Chondrocyte (in vitro differentiated cells): Measurements from ENCODE around the gene ENO2. TPM values are rescaled to one million over a fixed set of nuclear protein-coding genes. Genes with fewer than 3 reads are reported as not detected.
"Not testable (repeated sequence)": the region's sequence is repeated elsewhere in the genome, so short reads cannot be mapped to it uniquely, and the experiment has no call there.

Experiments used
- DNase-seq: peaks from one replicate; pipeline ENCODE4 v3.0.0; 2021; ENCODE audit warnings: mixed read lengths, low spot score
- H3K27ac Mint-ChIP-seq: one replicate; pipeline ENCODE4 v1.8.0; 2021; ENCODE audit warnings: mild to moderate bottlenecking, moderate library complexity, mixed read lengths; ENCODE audit not compliant: unreplicated experiment
- H3K27me3 Mint-ChIP-seq: 2 replicates; pipeline ENCODE4 v1.8.0; 2021; ENCODE audit warnings: low read depth, mixed read lengths
- H3K36me3 Mint-ChIP-seq: 2 replicates; pipeline ENCODE4 v1.8.0; 2021; ENCODE audit warnings: low read depth, mixed read lengths
- H3K4me1 Mint-ChIP-seq: 2 replicates; pipeline ENCODE4 v1.8.0; 2021; ENCODE audit warnings: low read depth, mild to moderate bottlenecking, mixed read lengths
- H3K4me3 Mint-ChIP-seq: one replicate; pipeline ENCODE4 v1.8.0; 2021; ENCODE audit warnings: mild to moderate bottlenecking, moderate library complexity, mixed read lengths; ENCODE audit not compliant: unreplicated experiment
- H3K9me3 Mint-ChIP-seq: 2 replicates; pipeline ENCODE4 v1.8.0; 2021; ENCODE audit warnings: low read depth, mixed read lengths
- total RNA-seq: library from RNA; stranded (reverse); gene quantifications from 3 replicates; pipeline ENCODE4 v1.2.1, GENCODE V29; 2021
- TF ChIP-seq, protein P1 (sequence below): fragments of 200-600 bp; sonication (generic); IDR thresholded peaks from 2 replicates; pipeline ENCODE4 v1.5.0; 2021; ENCODE audit warnings: antibody characterized with exemption, mild to moderate bottlenecking, moderate library complexity

Gene ENO2
- total RNA-seq, 1 donor from 2014 or later: 58.6 TPM

DNA sequence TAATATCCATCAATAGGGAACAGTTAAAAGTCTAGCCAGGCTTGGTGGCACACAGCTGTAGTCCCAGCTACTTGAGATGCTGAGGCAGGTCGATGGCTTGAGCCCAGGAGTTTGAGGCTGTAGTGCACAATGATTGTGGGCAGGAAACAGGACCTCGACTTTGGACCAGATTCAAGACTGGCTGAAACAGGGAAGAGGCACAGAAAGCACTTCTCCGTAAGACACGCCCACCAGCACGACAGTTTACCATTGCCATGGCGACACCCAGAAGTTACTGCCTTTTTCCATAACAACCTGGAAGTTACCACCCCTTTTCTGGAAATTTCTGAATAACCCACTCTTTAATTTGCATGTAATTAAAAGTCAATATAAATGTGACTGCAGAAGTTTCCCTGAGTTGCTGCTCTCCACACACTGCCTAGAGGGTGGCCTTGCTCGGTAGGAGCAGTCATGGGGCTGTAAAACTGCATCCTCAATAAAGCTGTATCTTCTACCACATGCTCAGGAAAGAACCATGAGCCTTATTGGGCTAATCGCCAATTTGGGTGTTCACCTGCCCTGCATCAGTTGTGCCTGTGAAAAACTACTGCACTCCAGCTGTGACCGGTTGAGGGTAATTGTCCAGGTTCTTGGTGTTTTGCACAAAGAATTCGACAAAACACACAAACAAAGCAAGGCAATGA, 14.4 kb upstream of the ENO2 start:
- no peak overlapping the region for H3K27ac Mint-ChIP-seq
- no peak overlapping the region for H3K4me3 Mint-ChIP-seq

DNA sequence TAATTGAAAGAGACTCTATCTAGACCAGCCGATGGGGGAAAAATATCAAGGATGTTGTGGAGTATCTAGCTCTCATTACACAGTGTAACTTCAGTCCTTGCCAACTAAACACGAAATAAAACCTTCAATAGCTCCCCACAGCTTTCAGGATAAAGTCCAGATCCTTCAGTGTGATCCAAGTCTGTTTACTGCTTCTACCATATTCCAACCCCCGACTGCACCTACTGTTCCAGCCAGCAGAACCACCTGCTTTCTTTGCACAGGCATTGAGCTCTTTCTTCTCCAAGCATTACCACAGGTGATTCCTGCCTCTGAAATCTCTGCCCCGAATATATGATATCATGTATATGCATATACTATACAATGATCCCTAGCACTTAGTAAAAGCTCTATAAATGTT, 11.9 kb upstream of the ENO2 start:
- no peak for DNase-seq
- no peaks in the 10 kb centered on the region for H3K9me3 Mint-ChIP-seq
- no peaks in the 10 kb centered on the region for H3K27me3 Mint-ChIP-seq
- no peak overlapping the region for H3K27ac Mint-ChIP-seq
- TF ChIP-seq, protein P1, sequence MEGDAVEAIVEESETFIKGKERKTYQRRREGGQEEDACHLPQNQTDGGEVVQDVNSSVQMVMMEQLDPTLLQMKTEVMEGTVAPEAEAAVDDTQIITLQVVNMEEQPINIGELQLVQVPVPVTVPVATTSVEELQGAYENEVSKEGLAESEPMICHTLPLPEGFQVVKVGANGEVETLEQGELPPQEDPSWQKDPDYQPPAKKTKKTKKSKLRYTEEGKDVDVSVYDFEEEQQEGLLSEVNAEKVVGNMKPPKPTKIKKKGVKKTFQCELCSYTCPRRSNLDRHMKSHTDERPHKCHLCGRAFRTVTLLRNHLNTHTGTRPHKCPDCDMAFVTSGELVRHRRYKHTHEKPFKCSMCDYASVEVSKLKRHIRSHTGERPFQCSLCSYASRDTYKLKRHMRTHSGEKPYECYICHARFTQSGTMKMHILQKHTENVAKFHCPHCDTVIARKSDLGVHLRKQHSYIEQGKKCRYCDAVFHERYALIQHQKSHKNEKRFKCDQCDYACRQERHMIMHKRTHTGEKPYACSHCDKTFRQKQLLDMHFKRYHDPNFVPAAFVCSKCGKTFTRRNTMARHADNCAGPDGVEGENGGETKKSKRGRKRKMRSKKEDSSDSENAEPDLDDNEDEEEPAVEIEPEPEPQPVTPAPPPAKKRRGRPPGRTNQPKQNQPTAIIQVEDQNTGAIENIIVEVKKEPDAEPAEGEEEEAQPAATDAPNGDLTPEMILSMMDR: no peak
- H3K4me1 Mint-ChIP-seq: no peaks in the 10 kb centered on the region
- no peaks in the 10 kb centered on the region for H3K36me3 Mint-ChIP-seq
- H3K4me3 Mint-ChIP-seq: no peak overlapping the region

More for the DNA sequence above, 14.4 kb upstream of the ENO2 start:
- no peak for DNase-seq
- Mint-ChIP-seq H3K36me3 (no peaks in the 10 kb centered on the region), H3K27me3 (no peaks in the 10 kb centered on the region), H3K4me1 (peaks cover 13% of the 10 kb centered on the region), H3K9me3 (no peaks in the 10 kb centered on the region)
- TF ChIP-seq, protein P1: no peak

DNA sequence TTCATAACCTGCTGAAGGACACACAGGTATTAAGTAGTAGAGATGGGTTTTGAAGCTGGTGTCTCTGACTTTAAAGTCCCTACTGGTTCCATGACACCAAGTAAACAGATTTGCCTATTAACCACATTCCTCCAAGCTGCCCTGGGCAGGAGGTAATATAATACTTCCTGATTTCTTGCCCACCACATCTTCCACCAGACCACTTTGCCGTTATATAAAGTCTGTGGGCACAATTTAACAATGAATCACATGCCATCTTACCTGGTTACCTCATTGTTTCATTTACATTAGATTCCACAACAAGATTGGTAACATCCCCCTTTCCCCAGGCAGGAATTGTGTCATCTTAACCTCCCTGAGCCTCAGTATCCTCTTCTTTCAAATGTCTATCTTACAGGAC, 10.7 kb upstream of the ENO2 start:
- DNase-seq: no peak
- Mint-ChIP-seq H3K27ac (peak overlapping the region; percentile 45), H3K4me1 (no peaks in the 10 kb centered on the region), H3K36me3 (no peaks in the 10 kb centered on the region), H3K9me3 (no peaks in the 10 kb centered on the region), H3K27me3 (no peaks in the 10 kb centered on the region), H3K4me3 (no peak overlapping the region)
- TF ChIP-seq, protein P1: no peak

DNA sequence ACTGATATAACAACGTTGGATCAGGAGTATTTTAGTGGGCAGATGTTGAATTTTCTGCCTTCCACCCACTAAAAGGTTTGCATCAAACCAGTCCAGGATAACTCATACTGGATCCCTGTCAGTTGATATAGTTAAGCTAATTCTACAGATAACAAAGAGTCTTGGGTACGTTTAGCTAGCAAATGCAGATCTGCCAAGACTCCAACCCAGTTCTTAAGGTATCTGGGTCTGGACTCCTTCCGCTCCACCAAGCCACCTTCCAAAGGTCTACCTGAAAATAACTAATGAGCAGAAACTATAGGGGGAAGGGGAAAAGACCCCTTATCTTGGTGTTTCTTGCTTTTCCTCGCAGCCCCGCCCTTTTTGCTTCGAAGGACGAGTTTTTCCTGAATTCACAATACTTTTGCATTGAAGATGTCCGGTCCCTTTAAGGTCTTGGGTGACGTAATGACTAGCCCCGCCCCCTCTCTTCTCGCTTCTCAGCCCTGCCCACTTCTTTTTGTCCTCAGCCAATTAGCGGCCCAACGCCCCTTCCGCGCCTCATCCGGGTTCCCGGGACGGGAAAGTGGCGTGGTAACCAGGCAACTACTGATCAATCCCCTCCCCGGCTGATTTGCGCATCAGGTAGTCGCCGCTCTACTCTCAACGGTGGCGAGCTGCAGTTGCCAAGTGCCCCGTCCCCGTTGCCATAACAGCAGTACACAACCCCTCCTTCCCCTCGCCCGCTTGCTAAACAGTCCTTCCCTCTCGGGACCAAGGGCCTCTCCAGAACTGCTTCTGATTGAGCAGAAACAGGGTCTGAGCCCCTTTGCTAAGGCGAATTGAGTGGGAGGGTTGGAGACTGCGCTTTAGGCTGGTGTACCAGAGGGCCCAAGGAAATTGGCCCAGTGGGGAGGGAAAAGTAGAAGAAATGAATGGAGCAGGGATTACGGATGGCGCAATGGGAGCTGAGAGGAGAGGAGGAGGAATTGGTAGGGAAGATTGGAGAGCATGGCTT, 9.8 kb upstream of the ENO2 start, which contains the start of gene LRRC23:
LRRC23 (plus strand) TSS at position 543 of the 997 bp plus-strand sequence. CDS start 812 bp downstream, outside the sequence.
- Mint-ChIP-seq H3K4me1 (no peaks in the 10 kb centered on the region), H3K4me3 (no peak within 1 kb of the TSS), H3K9me3 (no peaks in the 10 kb centered on the region), H3K27ac (peak within 1 kb of the TSS; percentile 45), H3K27me3 (no peaks in the 10 kb centered on the region), H3K36me3 (no peaks in the 10 kb centered on the region)
- TF ChIP-seq, protein P1: no peak
- DNase-seq: peak; percentile 96

DNA sequence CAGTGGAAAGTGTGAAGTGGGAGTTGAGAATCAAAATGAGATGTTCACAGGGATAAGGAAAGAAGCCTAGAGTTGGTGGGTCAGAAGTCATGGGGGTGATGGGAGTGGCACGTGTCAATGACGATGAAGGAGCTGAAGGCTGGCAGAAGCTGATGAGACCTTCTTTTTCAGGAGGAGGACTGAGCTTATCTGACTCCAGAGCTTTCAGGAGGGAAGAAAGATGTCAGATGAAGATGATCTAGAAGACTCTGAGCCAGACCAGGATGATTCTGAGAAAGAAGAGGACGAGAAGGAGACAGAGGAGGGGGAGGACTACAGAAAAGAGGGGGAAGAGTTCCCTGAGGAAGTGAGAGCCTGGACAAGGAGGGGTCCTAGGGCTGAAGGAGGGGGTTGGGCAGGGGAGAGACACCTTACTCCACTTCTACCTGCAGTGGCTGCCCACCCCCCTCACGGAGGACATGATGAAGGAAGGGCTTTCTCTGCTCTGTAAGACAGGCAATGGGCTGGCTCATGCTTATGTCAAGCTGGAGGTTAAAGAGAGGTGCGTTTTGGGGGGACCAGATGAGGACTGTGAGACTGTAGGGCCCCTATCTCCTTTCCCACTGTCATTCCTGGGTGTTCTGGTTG, 8.9 kb upstream of the ENO2 start:
- Mint-ChIP-seq H3K4me3 (no peak overlapping the region), H3K4me1 (no peaks in the 10 kb centered on the region), H3K36me3 (no peaks in the 10 kb centered on the region), H3K27me3 (no peaks in the 10 kb centered on the region), H3K9me3 (no peaks in the 10 kb centered on the region), H3K27ac (no peak overlapping the region)
- TF ChIP-seq, protein P1: no peak
- no peak for DNase-seq

DNA sequence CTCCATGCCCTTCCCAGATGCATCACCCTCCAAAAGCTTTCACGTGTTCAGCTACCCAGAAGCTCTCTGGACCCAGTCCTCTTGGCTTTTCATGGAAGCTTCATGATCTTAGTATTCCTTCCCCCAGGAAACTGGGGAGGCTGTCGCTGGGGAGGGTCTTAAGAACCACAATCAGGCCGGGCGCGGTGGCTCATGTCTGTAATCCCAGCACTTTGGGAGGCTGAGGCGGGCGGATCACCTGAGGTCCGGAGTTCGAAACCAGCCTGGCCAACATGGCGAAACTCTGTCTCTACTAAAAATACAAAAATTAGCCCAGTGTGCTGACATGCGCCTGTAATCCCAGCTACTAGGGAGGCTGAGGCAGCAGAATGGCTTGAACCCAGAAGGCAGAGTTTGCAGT, 6.2 kb upstream of the ENO2 start:
- not testable (repeated sequence) for H3K9me3 Mint-ChIP-seq, H3K27me3 Mint-ChIP-seq, H3K4me1 Mint-ChIP-seq, H3K36me3 Mint-ChIP-seq, H3K27ac Mint-ChIP-seq, H3K4me3 Mint-ChIP-seq
- peak; percentile 59 for DNase-seq
